Left ventricle myocardium inferior (tissue), 1 donor: ENCODE data around the gene VPS72. TPM values are rescaled to one million over a fixed set of nuclear protein-coding genes. Genes with fewer than 3 reads are reported as not detected.

ENCODE experiments used
- DNase-seq: peaks from one replicate; pipeline ENCODE4 v3.0.0-alpha.2; 2020
- H3K27ac ChIP-seq: fragments of 200-600 bp; replicated peaks from 2 replicates; pipeline ENCODE4 v1.8.0; 2021
- H3K27me3 ChIP-seq: fragments of 200-600 bp; 2 replicates; pipeline ENCODE4 v1.8.0; 2021; ENCODE audit warnings: low read depth
- H3K36me3 ChIP-seq: fragments of 200-600 bp; 2 replicates; pipeline ENCODE4 v1.8.0; 2021
- H3K4me1 ChIP-seq: fragments of 200-600 bp; 2 replicates; pipeline ENCODE4 v1.8.0; 2021
- H3K4me3 ChIP-seq: fragments of 200-600 bp; 2 replicates; pipeline ENCODE4 v1.8.0; 2021; ENCODE audit warnings: mild to moderate bottlenecking, moderate library complexity
- H3K9me3 ChIP-seq: fragments of 200-600 bp; replicated peaks from 2 replicates; pipeline ENCODE4 v1.8.0; 2021
- CTCF ChIP-seq: fragments of 200-600 bp; IDR thresholded peaks from 2 replicates; pipeline ENCODE4 v1.8.0; 2021; ENCODE audit warnings: antibody characterized with exemption, mild to moderate bottlenecking, borderline replicate concordance
- intact Hi-C: fragments of 100-400 bp; cut with micrococcal nuclease; formaldehyde crosslinking; loops from one replicate; pipeline ENCODE4 v1.11.0; 2022
- total RNA-seq: library from RNA; stranded (reverse); fragmentation: NEBNext Ultra II Directional; extraction: Animal tissue kit (Norgen Biotek cat#: 25700); gene quantifications from one replicate; pipeline ENCODE4 v1.2.1, GENCODE V29; 2021
- donor health status: DM: no; HTN: yes; CAD: no; lungs with severe emphysema.

The VPS72 gene
- total RNA-seq, 1 donor from 2014 or later, result 40.5 TPM

- H3K27me3 ChIP-seq, result no peaks in the 10 kb centered on the region
Observed at GRCh38 chr1:151165738-151166504, 24.1 kb downstream of the VPS72 start, which contains the start of the genes LYSMD1 and SCNM1. TSS of gene LYSMD1 (minus strand) at chr1:151165902. CDS start at chr1:151165258, 644 bp downstream. TSS of gene SCNM1 (plus strand) at chr1:151166144. CDS start at chr1:151166153, 9 bp downstream.

GRCh38 chr1:151165281-151165737 is 24.7 kb downstream of the VPS72 start:
- Histone ChIP-seq H3K27ac (peak overlapping the region; percentile 91), H3K4me3 (peak overlapping the region; percentile 86), H3K9me3 (no peaks in the 10 kb centered on the region), H3K36me3 (peaks cover 47% of the 10 kb centered on the region), H3K27me3 (no peaks in the 10 kb centered on the region), H3K4me1 (peaks cover 53% of the 10 kb centered on the region)
- intact Hi-C loops, result no loop called here
- TF ChIP-seq CTCF, result no peak
- peak; percentile 57 for DNase-seq

More at GRCh38 chr1:151165738-151166504, 24.1 kb downstream of the VPS72 start, which contains the start of the genes LYSMD1 and SCNM1:
- H3K4me3 ChIP-seq, result peak within 1 kb of the TSS; percentile 86
- DNase-seq, result peak; percentile 95
- intact Hi-C loops, result no loop called here
- TF ChIP-seq CTCF, result peak; percentile 30
- H3K36me3 ChIP-seq, result peaks cover 47% of the 10 kb centered on the region
- H3K4me1 ChIP-seq, result peaks cover 47% of the 10 kb centered on the region
- no peaks in the 10 kb centered on the region for H3K9me3 ChIP-seq
- H3K27ac ChIP-seq, result peak within 1 kb of the TSS; percentile 91

- no peak for DNase-seq
- Histone ChIP-seq H3K27ac (peak overlapping the region; percentile 91), H3K4me3 (peak overlapping the region; percentile 86), H3K4me1 (peaks cover 54% of the 10 kb centered on the region), H3K27me3 (no peaks in the 10 kb centered on the region), H3K36me3 (peaks cover 47% of the 10 kb centered on the region), H3K9me3 (no peaks in the 10 kb centered on the region)
- intact Hi-C loops, result no loop called here
- no peak for TF ChIP-seq CTCF
Observed at GRCh38 chr1:151164732-151165280, 25.2 kb downstream of the VPS72 start.

- DNase-seq, result no peak
- no peaks in the 10 kb centered on the region for H3K27me3 ChIP-seq
- H3K36me3 ChIP-seq, result peaks cover 47% of the 10 kb centered on the region
- H3K27ac ChIP-seq, result peak overlapping the region; percentile 4
- no peaks in the 10 kb centered on the region for H3K9me3 ChIP-seq
- H3K4me1 ChIP-seq, result peaks cover 33% of the 10 kb centered on the region
- intact Hi-C loops, result loop anchor here (5.0 kb wide), 1 partner anchor 62 kb away; no protein-coding TSS in a partner anchor
- H3K4me3 ChIP-seq, result no peak overlapping the region
- TF ChIP-seq CTCF, result no peak
Observed at GRCh38 chr1:151159373-151159772, 30.6 kb downstream of the VPS72 start.

- peaks cover 27% of the 10 kb centered on the region for H3K4me1 ChIP-seq
- DNase-seq, result no peak
- intact Hi-C loops, result loop anchor here (5.0 kb wide), 1 partner anchor 62 kb away; no protein-coding TSS in a partner anchor
Observed at GRCh38 chr1:151158751-151159251, 31.2 kb downstream of the VPS72 start.

More at GRCh38 chr1:151158751-151159251, 31.2 kb downstream of the VPS72 start:
- peak overlapping the region; percentile 4 for H3K27ac ChIP-seq
- H3K36me3 ChIP-seq, result peaks cover 47% of the 10 kb centered on the region
- no peak overlapping the region for H3K4me3 ChIP-seq
- no peak for TF ChIP-seq CTCF
- no peaks in the 10 kb centered on the region for H3K9me3 ChIP-seq
- H3K27me3 ChIP-seq, result no peaks in the 10 kb centered on the region
